ENCODE measurements around the gene GPR171. TPM values are rescaled to one million over a fixed set of nuclear protein-coding genes. Genes with fewer than 3 reads are reported as not detected.

Gene GPR171
- total RNA-seq, 1 experiment from 2014 or later = not detected

- Histone ChIP-seq H3K9me3 (ENCODE audit: low read depth, low read length, poor library complexity, severe bottlenecking) (no peaks in the 10 kb centered on the region), H3K4me3 (ENCODE audit: low read depth, low read length, poor library complexity, severe bottlenecking) (no peak overlapping the region), H3K36me3 (ENCODE audit: insufficient read depth, low read length, poor library complexity, severe bottlenecking) (no peaks in the 10 kb centered on the region), H3K4me1 (ENCODE audit: insufficient read depth, low read length, poor library complexity, severe bottlenecking) (no peaks in the 10 kb centered on the region), H3K27ac (ENCODE audit: low read depth, low read length, poor library complexity, severe bottlenecking) (no peak overlapping the region), H3K27me3 (replicated peaks; ENCODE audit: insufficient read depth, low read depth, low read length, poor library complexity) (no peaks in the 10 kb centered on the region)
- ChIA-PET CTCF (no interaction called here), POLR2A (ENCODE audit: low non-redundant PET) (no interaction called here)
- intact Hi-C loops (cut with micrococcal nuclease; ENCODE audit: unreplicated experiment) = no loop called here
- TF ChIP-seq CTCF (conservative IDR thresholded peaks at IDR 0.05; ENCODE audit: low read depth, low read length) (no peak), EZH2 (IDR thresholded peaks at IDR 0.05; ENCODE audit: borderline replicate concordance, low read depth, low read length, poor library complexity, severe bottlenecking) (no peak)
- BruUV-seq (replicated peaks) = no TSS peak
- DNase-seq (ENCODE audit: low spot score) = no peak
Observed at GRCh38 chr3:151182349-151183079, 20.5 kb downstream of the GPR171 start.

GRCh38 chr3:151178208-151178845, 24.7 kb downstream of the GPR171 start:
- no peaks in the 10 kb centered on the region for H3K27me3 ChIP-seq (replicated peaks; ENCODE audit: insufficient read depth, low read depth, low read length, poor library complexity)
- no peak for DNase-seq (ENCODE audit: low spot score)
- H3K27ac ChIP-seq (ENCODE audit: low read depth, low read length, poor library complexity, severe bottlenecking) = no peak overlapping the region
- ChIA-PET POLR2A (ENCODE audit: low non-redundant PET) (no interaction called here), CTCF (interaction anchor here (0.6 to 1.0 kb wide), 2 partner anchors 10 to 149 kb away, joined by 3 to 9 read pairs; no protein-coding TSS in a partner anchor)
- TF ChIP-seq EZH2 (IDR thresholded peaks at IDR 0.05; ENCODE audit: borderline replicate concordance, low read depth, low read length, poor library complexity, severe bottlenecking) (no peak), CTCF (conservative IDR thresholded peaks at IDR 0.05; ENCODE audit: low read depth, low read length) (no peak)
- H3K36me3 ChIP-seq (ENCODE audit: insufficient read depth, low read length, poor library complexity, severe bottlenecking) = no peaks in the 10 kb centered on the region
- H3K9me3 ChIP-seq (ENCODE audit: low read depth, low read length, poor library complexity, severe bottlenecking) = no peaks in the 10 kb centered on the region
- intact Hi-C loops (cut with micrococcal nuclease; ENCODE audit: unreplicated experiment) = no loop called here
- no peaks in the 10 kb centered on the region for H3K4me1 ChIP-seq (ENCODE audit: insufficient read depth, low read length, poor library complexity, severe bottlenecking)
- BruUV-seq (replicated peaks) = no TSS peak
- no peak overlapping the region for H3K4me3 ChIP-seq (ENCODE audit: low read depth, low read length, poor library complexity, severe bottlenecking)

GRCh38 chr3:151175952-151176351, 27.1 kb downstream of the GPR171 start:
- intact Hi-C loops (cut with micrococcal nuclease; ENCODE audit: unreplicated experiment) = no loop called here
- no peak for TF ChIP-seq EZH2 (IDR thresholded peaks at IDR 0.05; ENCODE audit: borderline replicate concordance, low read depth, low read length, poor library complexity, severe bottlenecking)
- BruUV-seq (replicated peaks) = no TSS peak
- Histone ChIP-seq H3K4me3 (ENCODE audit: low read depth, low read length, poor library complexity, severe bottlenecking) (no peak overlapping the region), H3K9me3 (ENCODE audit: low read depth, low read length, poor library complexity, severe bottlenecking) (no peaks in the 10 kb centered on the region), H3K36me3 (ENCODE audit: insufficient read depth, low read length, poor library complexity, severe bottlenecking) (no peaks in the 10 kb centered on the region), H3K27me3 (replicated peaks; ENCODE audit: insufficient read depth, low read depth, low read length, poor library complexity) (no peaks in the 10 kb centered on the region), H3K4me1 (ENCODE audit: insufficient read depth, low read length, poor library complexity, severe bottlenecking) (no peaks in the 10 kb centered on the region), H3K27ac (ENCODE audit: low read depth, low read length, poor library complexity, severe bottlenecking) (no peak overlapping the region)
- DNase-seq (ENCODE audit: low spot score) = no peak
- CTCF ChIA-PET = no interaction called here
- POLR2A ChIA-PET (ENCODE audit: low non-redundant PET) = no interaction called here

All from A673 (cell line).